OCI-LY1 (cell line): ENCODE measurements around the gene STK32C.

Experiments used
- EZH2 ChIP-seq: fragments of 200-600 bp; sonication (generic), shearing (Covaris generic); IDR thresholded peaks from 2 replicates; pipeline ENCODE4 v1.8.0; 2017; ENCODE audit warnings: borderline replicate concordance, mixed run types, mild to moderate bottlenecking, antibody characterized with exemption, low read length, moderate library complexity, mixed read lengths
- TF ChIP-seq, protein P1 (sequence below): fragments of 200-600 bp; sonication (generic), shearing (Covaris generic); IDR thresholded peaks from 2 replicates; pipeline ENCODE4 v1.5.1; 2017; ENCODE audit warnings: mild to moderate bottlenecking, antibody characterized with exemption, low read length, moderate library complexity, mixed read lengths

DNA sequence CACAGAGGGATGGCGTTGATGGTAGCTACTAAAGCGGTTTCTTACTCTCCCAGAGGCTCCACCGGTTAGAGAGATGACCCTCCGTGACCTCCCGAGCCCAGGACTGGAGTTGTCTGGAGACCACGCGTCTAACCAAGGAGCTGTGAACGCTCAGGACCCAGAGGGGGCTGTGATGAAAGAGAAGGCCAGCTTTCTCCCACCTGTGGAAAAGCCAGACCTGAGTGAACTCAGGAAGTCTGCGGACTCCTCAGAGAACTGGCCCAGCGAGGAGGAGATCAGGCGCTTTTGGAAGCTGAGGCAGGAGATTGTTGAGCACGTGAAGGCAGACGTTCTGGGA is 40.1 kb upstream of the STK32C start:
- TF ChIP-seq, protein P1, sequence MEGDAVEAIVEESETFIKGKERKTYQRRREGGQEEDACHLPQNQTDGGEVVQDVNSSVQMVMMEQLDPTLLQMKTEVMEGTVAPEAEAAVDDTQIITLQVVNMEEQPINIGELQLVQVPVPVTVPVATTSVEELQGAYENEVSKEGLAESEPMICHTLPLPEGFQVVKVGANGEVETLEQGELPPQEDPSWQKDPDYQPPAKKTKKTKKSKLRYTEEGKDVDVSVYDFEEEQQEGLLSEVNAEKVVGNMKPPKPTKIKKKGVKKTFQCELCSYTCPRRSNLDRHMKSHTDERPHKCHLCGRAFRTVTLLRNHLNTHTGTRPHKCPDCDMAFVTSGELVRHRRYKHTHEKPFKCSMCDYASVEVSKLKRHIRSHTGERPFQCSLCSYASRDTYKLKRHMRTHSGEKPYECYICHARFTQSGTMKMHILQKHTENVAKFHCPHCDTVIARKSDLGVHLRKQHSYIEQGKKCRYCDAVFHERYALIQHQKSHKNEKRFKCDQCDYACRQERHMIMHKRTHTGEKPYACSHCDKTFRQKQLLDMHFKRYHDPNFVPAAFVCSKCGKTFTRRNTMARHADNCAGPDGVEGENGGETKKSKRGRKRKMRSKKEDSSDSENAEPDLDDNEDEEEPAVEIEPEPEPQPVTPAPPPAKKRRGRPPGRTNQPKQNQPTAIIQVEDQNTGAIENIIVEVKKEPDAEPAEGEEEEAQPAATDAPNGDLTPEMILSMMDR = no peak
- TF ChIP-seq EZH2 = no peak
